Mesenchymal stem cell (in vitro differentiated cells and primary cell): ENCODE results near the gene CAST.
"Not testable (repeated sequence)": the region's sequence is repeated elsewhere in the genome, so short reads cannot be mapped to it uniquely, and the experiment has no call there.

ENCODE experiments used
- DNase-seq: peaks from one replicate; pipeline ENCODE4 v3.0.0-alpha.2; 2013
- H2AFZ ChIP-seq: one replicate; pipeline ENCODE4 v1.6.1; 2013; ENCODE audit warnings: low read depth, mild to moderate bottlenecking, control low read depth, inconsistent platforms, low read length, moderate library complexity
- H2AK5ac ChIP-seq: 2 replicates; pipeline ENCODE4 v1.6.1; 2013; ENCODE audit warnings: low read length, moderate library complexity, mild to moderate bottlenecking, inconsistent platforms; ENCODE audit not compliant: severe bottlenecking
- H2BK120ac ChIP-seq: one replicate; pipeline ENCODE4 v1.6.1; 2013; ENCODE audit warnings: low read depth, mild to moderate bottlenecking, inconsistent platforms, low read length, moderate library complexity
- H2BK12ac ChIP-seq, 2 experiments: one replicate each; pipeline ENCODE4 v1.6.1; 2013; ENCODE audit warnings: inconsistent platforms in 2 of 2, low read length in 2 of 2, mild to moderate bottlenecking in 2 of 2, moderate library complexity in 2 of 2, control low read depth in 1 of 2
- H2BK15ac ChIP-seq: one replicate; pipeline ENCODE4 v1.6.1; 2013; ENCODE audit warnings: mild to moderate bottlenecking, low read depth, inconsistent platforms; ENCODE audit not compliant: poor library complexity, severe bottlenecking
- H2BK5ac ChIP-seq: 2 replicates; pipeline ENCODE4 v1.6.1; 2013; ENCODE audit warnings: low read depth, mild to moderate bottlenecking, low read length, control low read depth, inconsistent platforms; ENCODE audit not compliant: poor library complexity, severe bottlenecking
- H3K14ac ChIP-seq, 2 experiments: one replicate each; pipeline ENCODE4 v1.6.1; 2013; ENCODE audit warnings: inconsistent platforms in 2 of 2, low read length in 2 of 2, control low read depth in 1 of 2, mild to moderate bottlenecking in 1 of 2, moderate library complexity in 1 of 2
- H3K18ac ChIP-seq, 2 experiments: one replicate each; pipeline ENCODE4 v1.6.1; 2013; ENCODE audit warnings: inconsistent platforms in 2 of 2, low read length in 2 of 2, control low read depth in 1 of 2, low read depth in 1 of 2, mild to moderate bottlenecking in 1 of 2
- H3K23ac ChIP-seq, 2 experiments: one replicate each; pipeline ENCODE4 v1.6.1; 2013; ENCODE audit warnings: inconsistent platforms in 2 of 2, low read length in 2 of 2, mild to moderate bottlenecking in 2 of 2, moderate library complexity in 2 of 2, control low read depth in 1 of 2
- H3K27ac ChIP-seq: 2 replicates; pipeline ENCODE4 v1.5.1; 2013; ENCODE audit warnings: mild to moderate bottlenecking, moderate library complexity, low read length, control low read depth, inconsistent platforms; ENCODE audit not compliant: poor library complexity, severe bottlenecking
- H3K27me3 ChIP-seq, 2 experiments: 2 replicates each; pipeline versions ENCODE4 v1.6.1 to v1.7.0; 2013; ENCODE audit warnings: low read length in 2 of 2, mild to moderate bottlenecking in 2 of 2, moderate library complexity in 2 of 2, control low read depth in 1 of 2, inconsistent platforms in 1 of 2; ENCODE audit not compliant: control insufficient read depth in 1 of 2, insufficient read depth in 1 of 2
- H3K36me3 ChIP-seq, 2 experiments: 2 replicates each; pipeline versions ENCODE4 v1.6.1 to v1.7.0; 2013; ENCODE audit warnings: low read length in 2 of 2, control low read depth in 1 of 2, inconsistent platforms in 1 of 2, low read depth in 1 of 2, mild to moderate bottlenecking in 1 of 2; ENCODE audit not compliant: insufficient read depth in 2 of 2, control insufficient read depth in 1 of 2
- H3K4ac ChIP-seq, 2 experiments: one replicate each; pipeline ENCODE4 v1.6.1; 2013; ENCODE audit warnings: inconsistent platforms in 2 of 2, low read length in 2 of 2, mild to moderate bottlenecking in 2 of 2, moderate library complexity in 2 of 2, control low read depth in 1 of 2, low read depth in 1 of 2
- H3K4me1 ChIP-seq: 2 replicates; pipeline ENCODE4 v1.6.1; 2013; ENCODE audit warnings: low read depth, low read length, control low read depth; ENCODE audit not compliant: control insufficient read depth, insufficient read depth
- H3K4me2 ChIP-seq: 2 replicates; pipeline ENCODE4 v1.6.1; 2013; ENCODE audit warnings: low read length, mild to moderate bottlenecking, inconsistent platforms; ENCODE audit not compliant: poor library complexity, severe bottlenecking
- H3K4me3 ChIP-seq, 2 experiments: 2 replicates each; pipeline versions ENCODE4 v1.5.1 to v1.7.0; 2013; ENCODE audit warnings: low read length in 2 of 2, mild to moderate bottlenecking in 2 of 2, control low read depth in 1 of 2, low read depth in 1 of 2; ENCODE audit not compliant: insufficient read depth in 1 of 2
- H3K79me1 ChIP-seq: replicated peaks from 2 replicates; pipeline ENCODE4 v1.6.1; 2013; ENCODE audit warnings: mild to moderate bottlenecking, control low read depth, low read length, inconsistent platforms; ENCODE audit not compliant: poor library complexity, severe bottlenecking
- H3K9ac ChIP-seq: 2 replicates; pipeline ENCODE4 v1.7.0; 2013; ENCODE audit warnings: mild to moderate bottlenecking, low read length, moderate library complexity
- H3K9me3 ChIP-seq: 2 replicates; pipeline ENCODE4 v1.7.0; 2013; ENCODE audit warnings: mild to moderate bottlenecking, low read length; ENCODE audit not compliant: control insufficient read depth
- H4K8ac ChIP-seq: one replicate; pipeline ENCODE4 v1.6.1; 2013; ENCODE audit warnings: inconsistent platforms, mild to moderate bottlenecking, low read length, moderate library complexity
- H4K91ac ChIP-seq: one replicate; pipeline ENCODE4 v1.6.1; 2013; ENCODE audit warnings: mild to moderate bottlenecking, low read length, inconsistent platforms
- WGBS: methylation state at CpG from one replicate; pipeline ENCODE4 v1.1.7; 2013; ENCODE audit warnings: mixed read lengths; 5-methylcytosine and 5-hydroxymethylcytosine counted together

Gene CAST

GRCh38 chr5:96742538-96742937 lies 80.4 kb downstream of the CAST start:
- 70% methylated on average over 9 of the region's 9 CpGs for WGBS
- peaks cover 29 to 100% of the 10 kb centered on the region in 2 experiments for H3K36me3 ChIP-seq
- H3K4ac ChIP-seq: no peak overlapping the region
- H3K4me2 ChIP-seq: no peak overlapping the region
- no peak for DNase-seq
- no peak overlapping the region for H3K14ac ChIP-seq
- H4K91ac ChIP-seq: no peak overlapping the region
- H3K27ac ChIP-seq: no peak overlapping the region
- H2BK5ac ChIP-seq: no peak overlapping the region
- H3K23ac ChIP-seq: no peak overlapping the region
- no peak overlapping the region for H2BK15ac ChIP-seq
- no peak overlapping the region for H3K9ac ChIP-seq
- H3K9me3 ChIP-seq: no peaks in the 10 kb centered on the region
- H3K18ac ChIP-seq: no peak overlapping the region
- no peaks in the 10 kb centered on the region for H3K27me3 ChIP-seq
- peaks cover 4% of the 10 kb centered on the region for H3K4me1 ChIP-seq
- no peak overlapping the region for H2AFZ ChIP-seq
- H3K4me3 ChIP-seq: no peak overlapping the region
- no peak overlapping the region for H2AK5ac ChIP-seq
- peaks cover 6% of the 10 kb centered on the region for H3K79me1 ChIP-seq
- H2BK120ac ChIP-seq: no peak overlapping the region
- H2BK12ac ChIP-seq: no peak overlapping the region
- H4K8ac ChIP-seq: no peak overlapping the region

- peaks cover 6% of the 10 kb centered on the region for H3K79me1 ChIP-seq
- H3K4ac ChIP-seq: no peak overlapping the region
- peak overlapping the region; percentile 54 to 55 for H3K18ac ChIP-seq
- peak overlapping the region; percentile 27 for H4K91ac ChIP-seq
- H3K9me3 ChIP-seq: no peaks in the 10 kb centered on the region
- H3K14ac ChIP-seq: no peak overlapping the region
- H3K36me3 ChIP-seq: peaks cover 25 to 100% of the 10 kb centered on the region in 2 experiments
- H2BK12ac ChIP-seq: no peak overlapping the region
- no peak overlapping the region for H2AK5ac ChIP-seq
- no peak overlapping the region for H3K23ac ChIP-seq
- H3K27me3 ChIP-seq: no peaks in the 10 kb centered on the region
- peak overlapping the region; percentile 19 for H4K8ac ChIP-seq
- 82% methylated on average over 8 of the region's 11 CpGs for WGBS
- H2BK5ac ChIP-seq: no peak overlapping the region
- H3K27ac ChIP-seq: no peak overlapping the region
- H3K4me1 ChIP-seq: peaks cover 4% of the 10 kb centered on the region
- DNase-seq: peak; percentile 66
- peak overlapping the region; percentile 19 for H2BK120ac ChIP-seq
- H2AFZ ChIP-seq: no peak overlapping the region
- no peak overlapping the region for H3K4me2 ChIP-seq
- H3K9ac ChIP-seq: no peak overlapping the region
- no peak overlapping the region for H3K4me3 ChIP-seq
- H2BK15ac ChIP-seq: no peak overlapping the region
Measured at GRCh38 chr5:96743065-96743768, 81.0 kb downstream of the CAST start.

GRCh38 chr5:96743805-96744204 lies 81.6 kb downstream of the CAST start:
- no peak overlapping the region for H3K4ac ChIP-seq
- no peaks in the 10 kb centered on the region for H3K9me3 ChIP-seq
- peaks cover 4% of the 10 kb centered on the region for H3K4me1 ChIP-seq
- no peak overlapping the region for H3K9ac ChIP-seq
- H3K4me3 ChIP-seq: no peak overlapping the region
- H2BK15ac ChIP-seq: no peak overlapping the region
- H3K4me2 ChIP-seq: no peak overlapping the region
- WGBS: 95% methylated on average over 2 of the region's 4 CpGs
- H4K91ac ChIP-seq: no peak overlapping the region
- no peak overlapping the region for H3K14ac ChIP-seq
- no peak overlapping the region for H3K27ac ChIP-seq
- no peak overlapping the region for H2BK5ac ChIP-seq
- H4K8ac ChIP-seq: peak overlapping the region; percentile 19
- H3K27me3 ChIP-seq: no peaks in the 10 kb centered on the region
- no peak overlapping the region for H3K23ac ChIP-seq
- H2BK12ac ChIP-seq: no peak overlapping the region
- DNase-seq: no peak
- no peak overlapping the region for H2AFZ ChIP-seq
- peaks cover 25 to 100% of the 10 kb centered on the region in 2 experiments for H3K36me3 ChIP-seq
- H2AK5ac ChIP-seq: no peak overlapping the region
- peaks cover 8% of the 10 kb centered on the region for H3K79me1 ChIP-seq
- peak overlapping the region in 1 of 2 experiments; percentile 54 for H3K18ac ChIP-seq
- no peak overlapping the region for H2BK120ac ChIP-seq

- H3K4me3 ChIP-seq, H3K27ac ChIP-seq, H2AK5ac ChIP-seq, H2BK15ac ChIP-seq, H3K4me1 ChIP-seq, H3K23ac ChIP-seq, H4K91ac ChIP-seq, H3K4ac ChIP-seq, H3K27me3 ChIP-seq, H4K8ac ChIP-seq, H3K9ac ChIP-seq, H2BK12ac ChIP-seq, H3K18ac ChIP-seq, H3K9me3 ChIP-seq, H3K14ac ChIP-seq, DNase-seq, H2BK5ac ChIP-seq, H3K79me1 ChIP-seq, H3K4me2 ChIP-seq, H2BK120ac ChIP-seq, H2AFZ ChIP-seq: not testable (repeated sequence)
- WGBS: 100% methylated on average over 1 of the region's 5 CpGs
- H3K36me3 ChIP-seq: peaks cover 25 to 100% of the 10 kb centered on the region in 2 experiments
Measured at GRCh38 chr5:96744218-96744617, 82.0 kb downstream of the CAST start.
